DOHH2 (cell line): ENCODE measurements around the gene OR10V1.

Experiments used
- H3F3A ChIP-seq: fragments of 200-600 bp; sonication (generic), shearing (Covaris generic); 2 replicates; pipeline ENCODE4 v1.6.0; 2016; ENCODE audit warnings: antibody characterized with exemption, mild to moderate bottlenecking; ENCODE audit not compliant: control insufficient read depth, insufficient read depth
- H3K27ac ChIP-seq: fragments of 200-600 bp; sonication (generic); 2 replicates; pipeline ENCODE4 v1.5.1; 2014; ENCODE audit warnings: low read depth, mild to moderate bottlenecking, low read length, moderate library complexity
- H3K27me3 ChIP-seq: fragments of 200-600 bp; sonication (generic); 2 replicates; pipeline ENCODE4 v1.6.1; 2014; ENCODE audit warnings: mild to moderate bottlenecking, low read length, mixed read lengths; ENCODE audit not compliant: control insufficient read depth
- H3K36me3 ChIP-seq: fragments of 200-600 bp; sonication (generic); 2 replicates; pipeline ENCODE4 v1.6.1; 2014; ENCODE audit warnings: mild to moderate bottlenecking, low read length, moderate library complexity, mixed read lengths; ENCODE audit not compliant: control insufficient read depth
- H3K4me1 ChIP-seq: fragments of 200-600 bp; sonication (generic); 2 replicates; pipeline ENCODE4 v1.6.1; 2014; ENCODE audit warnings: mild to moderate bottlenecking, low read length, mixed read lengths; ENCODE audit not compliant: control insufficient read depth
- H3K4me2 ChIP-seq: fragments of 200-600 bp; sonication (generic); 2 replicates; pipeline ENCODE4 v1.6.0; 2014; ENCODE audit warnings: mild to moderate bottlenecking, low read length, moderate library complexity
- H3K4me3 ChIP-seq: fragments of 200-600 bp; sonication (generic); 2 replicates; pipeline ENCODE4 v1.5.1; 2014; ENCODE audit warnings: mild to moderate bottlenecking, low read length, mixed read lengths
- H3K79me2 ChIP-seq: fragments of 200-600 bp; sonication (generic); 2 replicates; pipeline ENCODE4 v1.6.1; 2014; ENCODE audit warnings: mild to moderate bottlenecking, low read length, mixed read lengths; ENCODE audit not compliant: control insufficient read depth
- H3K9me2 ChIP-seq: fragments of 200-600 bp; sonication (generic); replicated peaks from 2 replicates; pipeline ENCODE4 v1.6.1; 2014; ENCODE audit warnings: mild to moderate bottlenecking, low read length, mixed read lengths; ENCODE audit not compliant: control insufficient read depth
- H3K9me3 ChIP-seq: fragments of 200-600 bp; sonication (generic); 2 replicates; pipeline ENCODE4 v1.6.1; 2014; ENCODE audit warnings: antibody characterized with exemption, low read length, mixed read lengths; ENCODE audit not compliant: control insufficient read depth, insufficient read depth
- H4K20me1 ChIP-seq: fragments of 200-600 bp; sonication (generic); 2 replicates; pipeline ENCODE4 v1.6.0; 2014; ENCODE audit warnings: low read depth, mild to moderate bottlenecking, antibody characterized with exemption, low read length, moderate library complexity; ENCODE audit not compliant: control insufficient read depth, insufficient read depth
- EZH2phosphoT487 ChIP-seq: fragments of 200-600 bp; sonication (generic); IDR thresholded peaks from 2 replicates; pipeline ENCODE4 v1.6.1; 2017; ENCODE audit warnings: borderline replicate concordance, mild to moderate bottlenecking, antibody characterized with exemption, low read length, moderate library complexity, mixed read lengths
- TF ChIP-seq, protein P1 (sequence below): fragments of 200-600 bp; sonication (generic); IDR thresholded peaks from one replicate; pipeline ENCODE4 v1.5.1; 2014; ENCODE audit warnings: antibody characterized with exemption, mild to moderate bottlenecking, low read depth, low read length; ENCODE audit not compliant: poor library complexity, severe bottlenecking

OR10V1 gene

DNA sequence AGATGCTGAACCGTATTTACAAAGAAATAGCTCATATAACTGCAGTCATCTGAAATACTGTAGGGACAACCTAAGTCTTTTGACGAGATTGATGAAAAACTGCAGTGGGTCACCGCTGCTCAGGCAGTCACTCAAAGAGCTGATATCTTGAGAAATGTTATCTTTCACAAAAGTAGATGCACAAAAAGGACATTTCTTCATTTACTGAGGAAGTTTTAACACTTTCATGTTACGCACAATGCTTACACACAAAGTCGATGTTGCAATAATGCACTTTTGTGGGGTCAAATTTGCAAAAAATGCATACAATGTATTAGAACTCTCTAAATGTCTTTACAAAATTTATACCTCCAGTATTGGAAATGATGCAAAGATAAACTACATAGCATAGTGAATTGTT lies 16.2 kb upstream of the OR10V1 start:
- Histone ChIP-seq H3F3A (no peaks in the 10 kb centered on the region), H3K27me3 (no peaks in the 10 kb centered on the region), H3K36me3 (no peaks in the 10 kb centered on the region), H4K20me1 (no peaks in the 10 kb centered on the region), H3K4me2 (no peak overlapping the region), H3K79me2 (no peaks in the 10 kb centered on the region), H3K4me1 (no peaks in the 10 kb centered on the region), H3K9me3 (no peaks in the 10 kb centered on the region), H3K9me2 (no peaks in the 10 kb centered on the region), H3K4me3 (no peak overlapping the region), H3K27ac (no peak overlapping the region)
- TF ChIP-seq, protein P1, sequence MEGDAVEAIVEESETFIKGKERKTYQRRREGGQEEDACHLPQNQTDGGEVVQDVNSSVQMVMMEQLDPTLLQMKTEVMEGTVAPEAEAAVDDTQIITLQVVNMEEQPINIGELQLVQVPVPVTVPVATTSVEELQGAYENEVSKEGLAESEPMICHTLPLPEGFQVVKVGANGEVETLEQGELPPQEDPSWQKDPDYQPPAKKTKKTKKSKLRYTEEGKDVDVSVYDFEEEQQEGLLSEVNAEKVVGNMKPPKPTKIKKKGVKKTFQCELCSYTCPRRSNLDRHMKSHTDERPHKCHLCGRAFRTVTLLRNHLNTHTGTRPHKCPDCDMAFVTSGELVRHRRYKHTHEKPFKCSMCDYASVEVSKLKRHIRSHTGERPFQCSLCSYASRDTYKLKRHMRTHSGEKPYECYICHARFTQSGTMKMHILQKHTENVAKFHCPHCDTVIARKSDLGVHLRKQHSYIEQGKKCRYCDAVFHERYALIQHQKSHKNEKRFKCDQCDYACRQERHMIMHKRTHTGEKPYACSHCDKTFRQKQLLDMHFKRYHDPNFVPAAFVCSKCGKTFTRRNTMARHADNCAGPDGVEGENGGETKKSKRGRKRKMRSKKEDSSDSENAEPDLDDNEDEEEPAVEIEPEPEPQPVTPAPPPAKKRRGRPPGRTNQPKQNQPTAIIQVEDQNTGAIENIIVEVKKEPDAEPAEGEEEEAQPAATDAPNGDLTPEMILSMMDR, result no peak
- TF ChIP-seq EZH2phosphoT487, result no peak

DNA sequence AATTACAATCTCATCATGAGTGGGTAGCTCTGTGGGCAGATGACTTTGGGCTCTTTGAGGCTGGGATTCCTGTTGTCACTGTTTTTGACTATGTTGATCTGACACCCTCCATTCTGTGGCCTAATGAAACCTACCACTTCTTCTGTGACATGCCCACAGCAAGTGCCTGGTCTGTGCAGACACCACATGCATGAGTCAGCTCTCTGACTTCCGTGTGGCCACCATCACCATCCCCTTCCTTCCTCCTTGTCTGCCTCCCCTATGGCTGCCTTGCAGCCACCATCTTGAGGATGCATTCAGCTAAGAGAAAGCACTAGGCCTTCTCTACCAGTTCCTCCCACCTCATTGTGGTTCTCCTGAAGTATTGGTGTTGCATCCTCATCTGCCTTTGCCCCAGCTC lies 15.3 kb upstream of the OR10V1 start:
- H4K20me1 ChIP-seq, result no peaks in the 10 kb centered on the region
- no peaks in the 10 kb centered on the region for H3K9me3 ChIP-seq
- no peak overlapping the region for H3K27ac ChIP-seq
- no peaks in the 10 kb centered on the region for H3F3A ChIP-seq
- H3K79me2 ChIP-seq, result no peaks in the 10 kb centered on the region
- H3K4me1 ChIP-seq, result no peaks in the 10 kb centered on the region
- H3K4me3 ChIP-seq, result no peak overlapping the region
- H3K36me3 ChIP-seq, result no peaks in the 10 kb centered on the region
- TF ChIP-seq EZH2phosphoT487, result no peak
- TF ChIP-seq, protein P1, result no peak
- H3K4me2 ChIP-seq, result no peak overlapping the region
- H3K9me2 ChIP-seq, result no peaks in the 10 kb centered on the region
- H3K27me3 ChIP-seq, result no peaks in the 10 kb centered on the region

DNA sequence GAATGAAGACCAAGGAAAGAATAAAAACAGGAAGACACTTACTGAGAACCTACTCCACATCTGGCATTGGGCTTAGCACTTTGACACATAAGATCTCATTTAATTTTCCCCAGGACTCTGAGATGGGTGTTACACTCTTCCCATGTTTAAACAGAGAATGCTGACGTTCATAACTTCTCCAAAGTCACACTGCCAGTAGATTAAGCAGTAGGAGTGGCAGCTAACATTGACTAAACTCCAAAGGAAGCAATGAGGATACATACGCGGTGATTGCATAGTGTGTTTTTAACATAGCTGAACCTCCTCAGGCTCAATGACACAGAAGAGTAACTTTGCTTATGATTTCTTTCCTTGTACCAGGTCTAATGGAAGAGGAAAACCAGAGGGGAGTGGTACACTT lies 14.5 kb upstream of the OR10V1 start:
- Histone ChIP-seq H3K4me3 (no peak overlapping the region), H3F3A (no peaks in the 10 kb centered on the region), H4K20me1 (no peaks in the 10 kb centered on the region), H3K9me3 (no peaks in the 10 kb centered on the region), H3K9me2 (no peaks in the 10 kb centered on the region), H3K4me1 (no peaks in the 10 kb centered on the region), H3K36me3 (no peaks in the 10 kb centered on the region), H3K79me2 (no peaks in the 10 kb centered on the region), H3K4me2 (no peak overlapping the region), H3K27me3 (no peaks in the 10 kb centered on the region), H3K27ac (no peak overlapping the region)
- TF ChIP-seq, protein P1, result no peak
- no peak for TF ChIP-seq EZH2phosphoT487

DNA sequence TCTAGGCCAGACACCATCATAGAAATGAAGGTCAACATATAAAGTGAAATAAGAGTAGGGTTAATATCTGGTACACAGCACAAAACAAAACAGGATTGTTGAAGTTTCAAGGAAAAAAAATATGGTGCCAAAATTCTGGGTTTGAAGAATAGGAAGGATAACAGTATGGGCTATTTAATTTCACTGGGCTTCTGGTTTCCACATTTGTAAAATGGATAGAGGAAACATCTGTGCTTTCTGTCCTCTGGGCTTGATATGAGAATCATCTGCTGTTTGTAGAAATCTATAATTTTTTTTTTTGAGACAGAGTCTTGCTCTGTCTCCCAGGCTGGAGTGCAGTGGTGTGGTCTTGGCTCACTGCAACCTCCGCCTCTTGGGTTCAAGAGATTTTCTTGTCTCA lies 13.8 kb upstream of the OR10V1 start:
- Histone ChIP-seq H3K4me1 (no peaks in the 10 kb centered on the region), H3K36me3 (no peaks in the 10 kb centered on the region), H3F3A (no peaks in the 10 kb centered on the region), H3K27ac (no peak overlapping the region), H3K4me2 (no peak overlapping the region), H3K9me2 (no peaks in the 10 kb centered on the region), H3K79me2 (no peaks in the 10 kb centered on the region), H3K4me3 (no peak overlapping the region), H4K20me1 (no peaks in the 10 kb centered on the region), H3K27me3 (no peaks in the 10 kb centered on the region), H3K9me3 (no peaks in the 10 kb centered on the region)
- TF ChIP-seq, protein P1, result no peak
